GM23338 (cell line): ENCODE measurements around the gene CACNB2.

Experiments used
- CTCF ChIP-seq, 2 experiments: fragments of 200-600 bp in 1 of 2; sonication (generic) in 1 of 2; conservative IDR thresholded peaks; 2 replicates each; pipeline versions ENCODE4 v1.5.1 to v1.6.1; 2016 to 2017; ENCODE audit warnings: antibody characterized with exemption in 2 of 2, low read depth in 2 of 2, mild to moderate bottlenecking in 2 of 2, moderate library complexity in 1 of 2
- EZH2phosphoT487 ChIP-seq: fragments of 200-600 bp; sonication (generic); IDR thresholded peaks from one replicate; pipeline ENCODE4 v1.8.1; 2018; ENCODE audit warnings: antibody characterized with exemption; ENCODE audit not compliant: unreplicated experiment

- TF ChIP-seq CTCF (conservative IDR thresholded peaks at IDR 0.05; ENCODE audit: low read depth in 2 of 2) (no peak), EZH2phosphoT487 (no peak)
These were observed 338.1 kb downstream of the CACNB2 start for GRCh38 chr10:18478354-18478753.
